K562 (cell line): ENCODE measurements around the gene KCNK10. TPM values are rescaled to one million over a fixed set of nuclear protein-coding genes. Genes with fewer than 3 reads are reported as not detected.

Experiments
- ATAC-seq: fragments of 200-7000 bp; cut with Tn5 transposase; 3 replicates; pipeline ENCODE4 v1.9.1; 2020; ENCODE audit warnings: moderate library complexity
- BruUV-seq: library from RNA; stranded (reverse); fragments of 400-500 nt; replicated peaks from 2 replicates; lab custom pipeline; 2021; lab: Mats Ljungman, UMichigan
- CTCF ChIA-PET: fragments of 300-600 bp; formaldehyde crosslinking; extraction: SDS; loops from one replicate; lab custom pipeline; 2021; ENCODE audit warnings: low intra/inter-chr PET ratio; lab: Yijun Ruan, JAX
- POLR2A ChIA-PET: fragments of 300-600, 350-650 bp; sonication (Branson Sonifier 250); formaldehyde crosslinking; extraction: SDS; loops from one replicate; lab custom pipeline; 2021; ENCODE audit warnings: antibody characterized with exemption, inconsistent platforms; lab: Yijun Ruan, JAX
- DNase-seq, 4 experiments: peaks; one replicate each; pipeline versions ENCODE4 v3.0.0 to v3.0.0-alpha.2; 2011 to 2018; ENCODE audit warnings: low spot score in 3 of 4, mixed read lengths in 3 of 4; ENCODE audit errors: extremely low read depth in 1 of 4
- FAIRE-seq: peaks from 2 replicates; lab custom pipeline; 2011; peaks lifted over from hg19 to GRCh38; lab: Jason Lieb, UNC
- H2AFZ ChIP-seq: 2 replicates; pipeline ENCODE4 v1.6.0; 2011; ENCODE audit warnings: low read depth, low read length, control low read depth, inconsistent platforms
- H3K27ac ChIP-seq: fragments of 200-600 bp; 3 replicates; pipeline ENCODE4 v1.8.0; 2011; ENCODE audit warnings: low read depth, mild to moderate bottlenecking, control low read depth, inconsistent platforms, low read length, moderate library complexity, mixed read lengths; ENCODE audit errors: extremely low read depth
- H3K27me3 ChIP-seq, 2 experiments: fragments of 300-600 bp in 1 of 2; 2 replicates in 1 of 2; 3 replicates in 1 of 2; pipeline versions ENCODE4 v1.6.0 to v1.8.0; 2011; ENCODE audit warnings: inconsistent platforms in 2 of 2, low read length in 2 of 2, mild to moderate bottlenecking in 1 of 2, mixed read lengths in 1 of 2, moderate library complexity in 1 of 2; ENCODE audit not compliant: control insufficient read depth in 2 of 2, insufficient read depth in 2 of 2
- H3K36me3 ChIP-seq: fragments of 300-600 bp; 3 replicates; pipeline ENCODE4 v1.8.0; 2011; ENCODE audit warnings: mild to moderate bottlenecking, low read length, inconsistent platforms; ENCODE audit not compliant: control insufficient read depth, insufficient read depth
- H3K4me1 ChIP-seq, 2 experiments: fragments of 200-600 bp in 1 of 2; replicated peaks in 1 of 2; 2 replicates in 1 of 2; 3 replicates in 1 of 2; pipeline versions ENCODE4 v1.5.1 to v1.8.0; 2011; ENCODE audit warnings: inconsistent platforms in 2 of 2, low read length in 2 of 2, mild to moderate bottlenecking in 1 of 2, mixed read lengths in 1 of 2, moderate library complexity in 1 of 2; ENCODE audit not compliant: control insufficient read depth in 2 of 2, insufficient read depth in 2 of 2
- H3K4me2 ChIP-seq: 2 replicates; pipeline ENCODE4 v1.6.1; 2011; ENCODE audit warnings: low read length, control low read depth, inconsistent platforms, mixed read lengths; ENCODE audit not compliant: insufficient read depth
- H3K4me3 ChIP-seq: fragments of 200-600 bp; sonication (generic), shearing (Covaris generic); 2 replicates; pipeline ENCODE4 v1.5.1; 2016; ENCODE audit warnings: control low read depth, inconsistent platforms
- H3K79me2 ChIP-seq: fragments of 200-600 bp; 3 replicates; pipeline ENCODE4 v1.8.0; 2011; ENCODE audit warnings: low read length, inconsistent platforms; ENCODE audit not compliant: control insufficient read depth, insufficient read depth
- H3K9ac ChIP-seq, 2 experiments: 2 replicates each; pipeline versions ENCODE4 v1.6.0 to v1.6.1; 2011; ENCODE audit warnings: low read depth in 2 of 2, low read length in 2 of 2, control low read depth in 1 of 2, inconsistent platforms in 1 of 2, mild to moderate bottlenecking in 1 of 2, mixed read lengths in 1 of 2; ENCODE audit not compliant: insufficient read depth in 1 of 2
- H3K9me1 ChIP-seq: one replicate; pipeline ENCODE4 v1.6.0; 2011; ENCODE audit warnings: inconsistent platforms, mild to moderate bottlenecking, low read length, moderate library complexity; ENCODE audit not compliant: control insufficient read depth, insufficient read depth
- H3K9me3 ChIP-seq: replicated peaks from 2 replicates; pipeline ENCODE4 v1.5.1; 2011; ENCODE audit warnings: low read depth, low read length, inconsistent platforms; ENCODE audit not compliant: control insufficient read depth, insufficient read depth
- H4K20me1 ChIP-seq: replicated peaks from 2 replicates; pipeline ENCODE4 v1.6.1; 2011; ENCODE audit warnings: low read length, inconsistent platforms, mixed read lengths; ENCODE audit not compliant: control insufficient read depth, insufficient read depth
- ARID2 ChIP-seq: fragments of 450-650 bp; IDR thresholded peaks from 2 replicates; pipeline ENCODE4 v1.6.1; 2017; ENCODE audit warnings: antibody characterized with exemption, mild to moderate bottlenecking
- CREB1 ChIP-seq, 2 experiments: sonication (generic) in 1 of 2; formaldehyde crosslinking in 1 of 2; IDR thresholded peaks; 2 replicates each; pipeline versions ENCODE4 v1.6.1 to v1.8.0; 2012 to 2022; ENCODE audit warnings: inconsistent platforms in 1 of 2, mild to moderate bottlenecking in 1 of 2, missing genetic modification reagents in 1 of 2, moderate library complexity in 1 of 2
- PHB2 ChIP-seq: fragments of 450-650 bp; IDR thresholded peaks from 2 replicates; pipeline ENCODE4 v1.6.1; 2017; ENCODE audit warnings: low read depth
- RFX7 ChIP-seq: fragments of 250-450 bp; sonication (Bioruptor Pico); IDR thresholded peaks from 2 replicates; pipeline ENCODE4 v1.5.1; 2021; ENCODE audit warnings: mild to moderate bottlenecking
- SAFB ChIP-seq: fragments of 200-400 bp; formaldehyde crosslinking; IDR thresholded peaks from 2 replicates; pipeline ENCODE4 v1.6.1; 2017; ENCODE audit warnings: low read depth, low read length, borderline replicate concordance
- SIRT6 ChIP-seq: IDR thresholded peaks from one replicate; pipeline ENCODE4 v1.6.1; 2012; ENCODE audit warnings: low read depth, mild to moderate bottlenecking, control low read depth, inconsistent platforms, low read length, moderate library complexity
- SMAD3 ChIP-seq: fragments of 450-650 bp; formaldehyde crosslinking; conservative IDR thresholded peaks from 2 replicates; pipeline ENCODE4 v1.4.0; 2020; ENCODE audit warnings: mild to moderate bottlenecking
- SUPT5H ChIP-seq: fragments of 450-650 bp; IDR thresholded peaks from 2 replicates; pipeline ENCODE4 v1.6.1; 2016
- ZBED1 ChIP-seq: IDR thresholded peaks from 2 replicates; pipeline ENCODE4 v1.6.1; 2014
- ZBTB12 ChIP-seq: fragments of 250-450 bp; sonication (Bioruptor Pico); IDR thresholded peaks from 2 replicates; pipeline ENCODE4 v1.4.0; 2020
- ZC3H4 ChIP-seq: sonication (generic); formaldehyde crosslinking; IDR thresholded peaks from 2 replicates; pipeline ENCODE4 v1.9.0; 2021; ENCODE audit warnings: missing genetic modification reagents, borderline replicate concordance
- ZNF174 ChIP-seq: fragments of 250-450 bp; sonication (Bioruptor Pico); IDR thresholded peaks from 2 replicates; pipeline ENCODE4 v1.4.0; 2020; ENCODE audit warnings: mild to moderate bottlenecking
- ZNF764 ChIP-seq: fragments of 250-450 bp; sonication (Bioruptor Pico); IDR thresholded peaks from 2 replicates; pipeline ENCODE4 v1.4.0; 2020; ENCODE audit warnings: low read depth, mild to moderate bottlenecking, moderate library complexity
- WGBS: fragments of 100-300 bp; shearing (Covaris generic); methylation state at CpG from one replicate; pipeline ENCODE4 v1.1.6; 2016; ENCODE audit warnings: low coverage, mixed read lengths; ENCODE audit not compliant: insufficient coverage; ENCODE audit errors: missing lambda C conversion rate; 5-methylcytosine and 5-hydroxymethylcytosine counted together
- in situ Hi-C: fragments of 300-500 bp; cut with MboI; formaldehyde crosslinking; loops from 4 replicates; pipeline ENCODE4 v1.15.0; 2018; ENCODE audit warnings: inconsistent platforms, mixed read lengths
- intact Hi-C: fragments of 100-400 bp; cut with micrococcal nuclease; formaldehyde crosslinking; loops from 2 replicates; pipeline ENCODE4 v1.14.2; 2022
- polyA plus RNA-seq, 8 experiments: library from polyadenylated mRNA; depleted of rRNA in 4 of 8; stranded (reverse) in 5 of 8; unstranded in 3 of 8; fragments of >200 nt; fragmentation: Nextera tagmentation in 2 of 8; fragmentation: Illumina TruSeq in 1 of 8; extraction: Ambion mirVana in 2 of 8; extraction: Trizol in 1 of 8; gene quantifications; 2 replicates each; pipeline versions ENCODE4 v1.2.1 to v1.2.3, GENCODE V29; 2011 to 2014; ENCODE audit warnings: inconsistent platforms in 1 of 8, missing spikeins in 1 of 8
- total RNA-seq, 7 experiments: library from RNA; depleted of rRNA in 6 of 7; stranded (reverse); fragments of >200 nt in 6 of 7; fragmentation: Illumina TruSeq in 2 of 7; extraction: Trizol in 2 of 7; gene quantifications; 2 replicates each; pipeline versions ENCODE4 v1.2.1 to v1.2.3, GENCODE V29; 2011 to 2021; ENCODE audit warnings: low replicate concordance in 1 of 7

The KCNK10 gene
- total and polyA plus RNA-seq, 9 of the 15 experiments (the other 6 are each of a cell fraction or from before 2014, with no cell fraction given) = not detected

DNA sequence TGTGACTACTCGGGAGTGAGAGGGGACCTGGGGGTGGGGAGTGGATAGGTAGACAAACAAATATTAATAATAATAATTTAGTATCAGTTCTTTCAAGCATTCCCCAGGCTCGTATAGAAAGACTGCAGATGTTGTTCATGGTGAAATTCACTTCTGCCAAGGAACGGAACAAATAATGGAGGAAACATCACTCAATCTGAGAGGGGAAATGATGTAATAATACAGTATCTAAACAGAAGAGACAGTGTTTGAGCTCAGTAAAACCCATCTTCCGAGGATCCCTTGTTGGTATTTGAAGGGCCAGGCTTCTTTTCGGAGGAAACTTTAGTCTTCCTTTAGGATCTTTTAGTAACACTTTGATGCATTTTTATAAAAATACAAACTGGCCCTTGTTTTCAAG is 114.2 kb downstream of the KCNK10 start:
- H3K79me2 ChIP-seq = no peaks in the 10 kb centered on the region
- no peak for TF ChIP-seq ZBTB12 (CRISPR knock-in tag)
- TF ChIP-seq RFX7 (CRISPR knock-in tag) = no peak
- TF ChIP-seq SUPT5H = no peak
- no peak for TF ChIP-seq SAFB
- no peak for TF ChIP-seq ARID2
- TF ChIP-seq ZBED1 = no peak
- TF ChIP-seq PHB2 = no peak
- TF ChIP-seq SIRT6 = no peak
- TF ChIP-seq ZNF764 (CRISPR knock-in tag) = no peak
- no peak for TF ChIP-seq CREB1 (IDR thresholded peaks at IDR 0.05)
- no peak for TF ChIP-seq CREB1 (CRISPR knock-in tag; IDR thresholded peaks at IDR 0.05)
- TF ChIP-seq ZC3H4 (CRISPR knock-in tag) = no peak
- TF ChIP-seq ZNF174 (CRISPR knock-in tag) = no peak
- TF ChIP-seq SMAD3 = no peak
- ATAC-seq = no peak
- no peaks in the 10 kb centered on the region for H3K9me1 ChIP-seq
- intact Hi-C loops (no loop called here), in situ Hi-C loops (no loop called here)
- H3K4me1 ChIP-seq = no peaks in the 10 kb centered on the region
- no peak overlapping the region for H3K9ac ChIP-seq
- no peak overlapping the region for H3K27ac ChIP-seq
- no peak overlapping the region for H3K4me2 ChIP-seq
- no peaks in the 10 kb centered on the region for H4K20me1 ChIP-seq
- no peaks in the 10 kb centered on the region for H3K36me3 ChIP-seq
- H3K4me3 ChIP-seq = no peak overlapping the region
- BruUV-seq = no TSS peak
- H2AFZ ChIP-seq = no peak overlapping the region
- no peaks in the 10 kb centered on the region; a peak in 1 of 5 replicates for H3K27me3 ChIP-seq
- ChIA-PET CTCF (no interaction called here), POLR2A (no interaction called here)
- 0% methylated on average over 5 of the region's 5 CpGs for WGBS
- H3K9me3 ChIP-seq = no peaks in the 10 kb centered on the region
- DNase-seq = no peak
- FAIRE-seq = no peak
